ENCODE measurements around the gene DCAF5.
A peak's percentile ranks its signal among the peaks of the same experiment; 100 is the strongest.
"Not testable (repeated sequence)": the region's sequence is repeated elsewhere in the genome, so short reads cannot be mapped to it uniquely, and the experiment has no call there.

DCAF5 gene

DNA sequence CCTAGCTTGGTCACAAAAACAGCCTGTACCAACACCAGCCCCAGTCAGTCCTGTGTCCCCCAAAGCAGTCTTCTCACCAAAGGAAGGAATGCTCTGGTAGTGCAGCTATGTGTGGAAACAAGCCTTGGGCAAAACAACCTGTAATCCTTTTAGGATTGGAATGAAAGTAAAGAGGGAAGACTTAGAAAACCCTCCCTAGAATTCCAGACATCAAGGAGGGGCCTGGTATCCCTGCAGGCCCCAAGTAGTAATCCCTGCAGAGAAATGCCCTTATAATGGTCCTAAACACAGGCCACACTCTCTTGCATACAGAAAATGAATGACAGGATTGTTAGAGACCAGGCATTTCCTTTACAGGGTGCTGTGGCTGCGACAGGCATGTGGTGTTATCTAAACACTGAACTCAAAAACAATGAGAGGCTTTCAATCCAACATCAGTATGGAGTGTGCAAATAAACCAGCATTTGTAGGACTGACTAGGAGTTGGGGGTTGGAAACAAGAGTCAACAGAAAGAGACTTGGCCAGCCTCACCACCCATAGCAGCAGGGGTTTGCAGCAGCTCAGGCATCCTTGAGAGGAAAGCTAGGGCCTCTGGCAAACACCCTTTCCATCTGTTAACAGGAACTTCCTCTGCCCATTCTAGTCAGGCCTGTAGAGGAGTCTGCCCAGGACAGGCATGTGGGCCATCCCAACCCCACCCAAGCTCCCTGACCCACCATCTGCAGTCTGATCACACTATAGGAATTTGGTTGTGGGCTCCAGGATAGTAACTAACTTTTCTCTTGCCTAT, 59.1 kb downstream of the DCAF5 start:
- peak; percentile 7 for DNase-seq

DNA sequence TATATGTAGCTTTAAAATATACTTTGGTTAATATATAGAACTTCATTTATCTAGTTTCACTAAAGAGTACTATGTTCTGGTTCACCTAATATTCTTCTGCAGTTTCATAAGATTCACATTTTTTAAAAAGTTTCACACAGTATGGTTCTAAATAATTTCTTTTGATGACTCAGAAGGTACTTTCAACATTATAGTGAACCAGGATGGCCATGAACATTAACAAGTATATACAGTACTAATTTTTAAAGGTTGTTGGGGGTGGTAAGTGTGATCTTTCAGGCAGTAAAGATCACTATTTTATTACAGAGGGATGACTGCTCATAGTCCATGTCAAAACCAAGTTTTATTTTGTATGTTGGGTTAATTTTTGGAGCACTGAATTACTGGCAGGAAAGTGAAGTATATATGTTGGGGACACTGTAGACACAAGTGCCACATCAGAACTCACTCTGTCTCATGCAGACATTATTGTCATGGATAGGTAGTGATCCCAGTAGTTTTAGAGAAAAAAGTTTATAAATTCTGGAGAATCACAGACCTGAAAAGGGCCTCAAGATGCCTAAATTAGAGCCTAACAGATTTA, 60.0 kb downstream of the DCAF5 start:
- DNase-seq, result no peak

DNA sequence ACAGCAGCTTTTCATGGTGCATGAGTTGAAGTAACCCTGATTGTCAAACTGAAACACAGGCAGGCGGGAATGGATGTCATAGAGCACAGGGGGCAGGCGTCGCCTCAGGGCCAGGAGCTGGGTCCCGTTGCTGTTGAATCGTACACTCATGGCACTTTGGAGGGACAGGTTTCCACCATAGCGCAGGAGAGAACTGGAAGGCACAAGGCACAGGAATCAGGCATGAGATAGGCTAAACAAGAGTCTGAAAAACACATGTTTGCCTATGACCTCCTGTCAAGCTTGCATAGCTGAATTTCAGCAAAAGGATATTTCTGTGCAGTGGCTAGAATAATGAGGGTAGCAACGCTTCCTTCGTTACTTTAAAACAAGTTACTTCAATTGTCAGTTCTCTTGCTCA, 61.2 kb downstream of the DCAF5 start:
- DNase-seq, result no peak

GRCh38 chr14:69091006-69091405, 61.9 kb downstream of the DCAF5 start:
- DNase-seq, result no peak

DNA sequence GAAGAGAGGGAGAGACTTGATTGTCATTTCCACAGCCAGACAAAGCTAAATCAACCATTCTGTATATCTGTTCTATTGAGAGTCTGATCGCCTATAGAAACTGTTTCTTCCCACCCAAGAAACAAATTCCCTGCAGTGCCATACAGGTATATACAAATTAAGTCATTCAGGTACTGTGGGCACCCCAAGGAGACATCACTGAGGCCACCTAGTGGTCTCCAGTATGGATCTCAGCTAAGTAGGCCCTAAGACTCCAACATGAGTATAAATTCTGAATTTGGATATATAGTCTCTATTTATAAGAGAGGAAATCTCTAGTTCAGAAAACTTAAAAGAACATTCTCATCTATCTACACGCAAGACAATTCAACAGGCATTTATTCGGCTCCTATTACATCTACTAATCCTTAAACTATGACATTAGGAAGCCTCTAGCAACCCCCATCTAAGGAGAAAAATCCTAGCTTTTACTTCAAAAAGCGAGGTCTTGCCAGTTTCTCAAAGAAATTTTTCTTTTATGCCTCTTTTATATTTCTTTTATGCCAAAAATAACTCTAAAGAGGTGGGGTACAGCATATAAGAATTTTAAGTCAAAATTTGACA, 62.6 kb downstream of the DCAF5 start:
- peak; percentile 44 for DNase-seq

DNA sequence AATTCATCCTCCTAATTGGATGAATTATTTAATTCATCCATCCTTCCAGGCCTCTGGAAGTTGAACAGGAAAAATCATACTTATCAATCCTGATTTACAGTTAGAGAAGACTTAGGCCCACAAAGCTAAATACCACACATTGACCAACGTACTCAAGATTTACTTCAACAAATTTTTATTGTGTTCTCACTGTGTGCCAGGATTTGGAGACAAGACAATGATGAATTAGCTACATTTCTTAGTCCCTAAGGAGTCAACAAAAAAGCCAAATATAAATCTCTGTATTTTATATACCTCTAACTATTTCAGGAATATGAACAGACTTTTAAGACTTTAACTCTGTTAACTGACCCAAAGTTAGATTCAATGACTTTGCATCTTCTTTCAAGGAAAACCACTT, 63.9 kb downstream of the DCAF5 start:
- no peak for DNase-seq

- no peak for DNase-seq
Observed at GRCh38 chr14:69088586-69088985, 64.3 kb downstream of the DCAF5 start.

GRCh38 chr14:69087061-69087461, 65.9 kb downstream of the DCAF5 start:
- no peak for DNase-seq

- no peak for DNase-seq
Observed at GRCh38 chr14:69086537-69086936, 66.4 kb downstream of the DCAF5 start.

GRCh38 chr14:69084023-69084422, 68.9 kb downstream of the DCAF5 start:
- DNase-seq, result no peak

GRCh38 chr14:69083181-69083580, 69.7 kb downstream of the DCAF5 start:
- no peak for DNase-seq

DNA sequence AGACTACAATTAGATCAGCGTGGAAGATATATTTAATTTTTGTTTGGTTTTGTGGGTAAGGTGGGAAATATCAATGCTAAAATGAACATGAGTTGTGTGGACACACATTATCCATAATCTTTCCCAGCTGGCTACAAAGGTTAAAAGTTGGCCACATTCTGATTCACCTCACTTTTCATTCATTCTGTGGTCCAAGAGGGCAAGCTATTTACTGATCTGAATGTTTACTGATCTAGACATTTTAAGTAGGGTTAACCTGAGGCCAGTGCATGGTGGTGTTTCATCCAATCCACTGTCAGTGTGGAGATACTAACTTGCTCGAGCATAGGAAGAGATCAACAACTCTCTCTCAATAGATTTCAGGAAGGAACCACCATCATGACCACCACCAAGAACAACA, 71.6 kb downstream of the DCAF5 start:
- DNase-seq, result no peak

- DNase-seq, result no peak
Observed at GRCh38 chr14:69079747-69080146, 73.2 kb downstream of the DCAF5 start.

GRCh38 chr14:69079188-69079742, 73.7 kb downstream of the DCAF5 start:
- DNase-seq, result peak; percentile 42

GRCh38 chr14:69077841-69078240, 75.1 kb downstream of the DCAF5 start:
- no peak for DNase-seq

DNA sequence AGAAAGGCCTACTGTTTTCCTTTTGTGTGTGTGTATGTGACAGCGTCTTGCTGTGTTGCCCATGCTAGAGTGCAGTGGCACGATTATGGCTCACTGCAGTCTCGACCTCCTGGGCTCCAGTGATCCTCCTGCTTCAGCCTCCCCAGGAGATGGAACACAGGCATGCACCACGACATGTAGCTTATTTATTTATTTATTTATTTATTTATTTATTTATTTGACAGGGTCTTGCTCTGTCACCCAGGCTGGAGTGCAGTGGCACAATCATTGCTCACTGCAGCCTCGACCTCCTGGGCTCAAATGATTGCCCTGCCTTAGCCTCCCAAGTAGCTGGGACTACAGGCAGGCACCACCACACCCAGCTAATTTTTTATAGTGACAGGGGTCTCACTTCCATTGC, 75.7 kb downstream of the DCAF5 start:
- DNase-seq, result not testable (repeated sequence)

DNA sequence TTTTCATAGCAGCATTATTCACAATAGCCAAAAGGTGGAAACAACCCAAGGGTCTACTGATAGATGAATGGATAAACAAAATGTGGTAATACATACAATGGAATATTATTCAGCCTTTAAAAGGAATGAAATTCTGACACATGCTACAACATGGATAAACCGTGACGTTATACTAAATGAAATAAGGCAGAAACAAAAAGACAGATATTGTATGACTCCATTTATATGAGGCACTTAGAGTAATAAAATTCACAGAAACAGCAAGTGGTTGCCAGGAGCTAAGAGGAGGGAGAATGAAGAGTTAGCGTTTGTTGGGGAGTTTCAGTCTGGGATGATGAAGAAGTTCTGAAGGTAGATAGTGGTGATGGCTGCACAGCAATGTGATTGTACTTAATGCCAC, 76.6 kb downstream of the DCAF5 start:
- no peak for DNase-seq

DNA sequence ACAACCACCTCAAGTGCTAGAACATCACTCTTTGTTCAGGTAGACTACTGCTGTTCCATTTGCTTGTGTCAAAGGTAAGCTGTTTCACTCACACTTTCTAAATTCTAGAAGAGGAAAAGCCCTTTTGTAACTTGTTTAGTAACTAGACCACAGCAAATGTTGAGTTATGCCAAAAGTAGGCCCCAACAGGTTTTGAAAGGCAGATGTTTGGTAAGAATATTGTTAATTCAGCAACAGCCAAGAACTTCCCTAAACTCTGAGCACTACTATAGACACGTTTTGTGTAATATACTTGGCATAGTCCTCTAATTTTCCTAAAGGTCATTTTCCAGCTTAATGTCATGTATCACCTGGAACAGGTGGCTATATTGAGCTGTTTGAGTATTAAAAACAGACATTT, 79.0 kb downstream of the DCAF5 start:
- DNase-seq, result no peak

DNA sequence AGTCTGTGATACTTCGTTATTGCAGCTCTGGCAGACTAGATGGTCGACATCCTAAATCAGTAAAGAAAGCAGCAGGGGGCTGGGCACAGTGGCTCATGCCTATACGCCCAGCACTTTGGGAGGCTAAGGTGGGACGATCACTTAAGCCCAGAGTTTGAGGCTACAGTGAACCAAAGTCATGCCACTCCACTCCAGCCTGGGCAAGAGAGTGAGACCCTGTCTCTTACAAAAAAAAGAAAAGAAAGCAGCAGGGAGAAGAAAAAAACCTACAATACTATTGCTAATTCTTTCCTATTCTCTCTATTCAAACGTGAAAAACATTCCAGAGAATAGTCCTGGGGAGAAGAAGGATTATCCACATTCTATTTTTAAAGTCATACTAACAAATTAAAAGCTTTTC, 79.5 kb downstream of the DCAF5 start:
- DNase-seq, result no peak

GRCh38 chr14:69072584-69072983, 80.3 kb downstream of the DCAF5 start:
- no peak for DNase-seq

DNA sequence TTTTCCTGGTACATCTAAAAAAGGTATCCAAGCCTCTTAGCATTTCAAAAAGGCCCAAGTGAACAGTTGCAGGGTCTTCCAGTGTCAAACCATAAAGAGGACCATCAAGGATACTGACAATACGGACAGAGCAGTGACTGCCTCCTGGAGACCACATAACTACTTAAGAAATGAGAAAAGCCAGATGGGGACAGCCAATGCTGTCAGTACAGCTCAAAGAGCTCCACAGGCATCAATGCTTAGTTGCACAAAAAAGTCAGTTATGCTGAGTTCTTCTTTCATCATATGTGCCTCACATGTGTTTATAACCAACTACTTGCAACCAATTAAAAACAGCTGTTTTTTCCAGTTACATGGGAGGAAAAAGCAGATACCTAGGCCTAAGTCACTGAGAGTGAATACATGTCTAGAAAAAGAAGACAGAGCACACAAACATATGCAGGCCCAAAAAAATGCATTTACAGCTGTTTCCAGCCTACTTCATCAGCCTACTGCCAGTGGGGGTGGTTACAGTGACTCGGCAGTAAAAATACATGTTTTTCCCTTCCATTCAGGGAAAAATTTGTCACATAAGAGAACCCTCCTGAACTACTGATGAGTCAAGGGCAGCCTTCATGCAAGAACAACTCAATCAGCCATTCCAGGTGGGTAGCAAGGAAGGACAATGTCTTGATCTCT, 84.0 kb downstream of the DCAF5 start:
- DNase-seq, result no peak

DNA sequence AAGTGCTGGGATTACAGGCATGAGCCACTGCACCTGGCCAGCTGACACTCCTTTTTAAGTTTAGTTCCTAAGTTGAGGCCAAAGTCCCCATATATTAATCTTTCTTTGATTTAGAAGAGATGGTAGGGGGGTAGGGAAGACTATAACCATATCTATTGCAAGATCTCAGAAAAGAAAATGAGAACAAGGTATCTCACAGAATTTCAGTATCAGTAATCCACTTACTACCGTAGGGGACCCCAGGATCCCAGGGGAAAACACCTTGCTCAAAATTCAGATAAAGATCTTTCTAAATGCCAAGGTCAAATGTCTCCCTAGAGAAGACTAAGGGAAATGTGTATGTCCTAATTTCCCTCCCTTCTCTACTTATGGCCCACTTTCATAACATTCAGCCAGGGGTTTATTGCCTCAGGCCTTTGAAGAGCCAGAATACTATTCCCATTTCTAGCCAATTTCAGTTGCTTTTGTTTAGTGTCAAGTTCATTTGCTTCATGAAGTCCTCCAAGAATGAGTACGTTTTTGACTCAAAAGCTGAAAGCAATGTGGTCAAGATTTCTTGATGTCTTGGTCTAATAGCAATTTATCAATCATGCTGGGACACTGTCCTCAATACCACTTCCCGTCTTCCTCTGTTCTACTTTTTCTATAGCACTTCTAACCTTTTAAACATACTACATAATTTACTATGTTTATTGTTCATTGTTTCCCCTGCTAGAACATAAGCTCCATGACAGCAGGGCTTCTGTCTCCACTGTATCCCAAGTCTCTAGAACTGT, 86.3 kb downstream of the DCAF5 start:
- no peak for DNase-seq

DNA sequence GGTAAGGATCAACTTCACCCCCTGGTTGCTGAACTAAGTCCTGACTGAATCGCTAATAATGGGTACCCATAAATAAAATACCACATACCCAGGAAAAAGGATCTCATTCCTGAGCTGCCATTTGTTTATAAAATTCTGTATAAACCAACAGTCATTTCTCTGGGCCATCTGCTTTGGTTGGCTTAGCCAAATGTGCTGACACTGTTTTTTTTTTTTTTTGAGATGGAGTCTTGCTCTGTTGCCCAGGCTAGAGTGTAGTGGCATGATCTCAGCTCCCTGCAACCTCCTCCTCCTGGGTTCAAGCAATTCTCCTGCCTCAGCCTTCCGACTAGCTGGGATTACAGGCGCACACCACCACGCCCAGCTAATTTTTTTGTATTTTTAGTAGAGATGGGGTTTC, 87.0 kb downstream of the DCAF5 start:
- not testable (repeated sequence) for DNase-seq
